GM21367 (cell line): ENCODE results near the gene LRRC4.

ENCODE experiments used
- ATAC-seq: cut with Tn5 transposase; IDR thresholded peaks from one replicate; pipeline ENCODE4 v1.9.1; 2021; ENCODE audit not compliant: unreplicated experiment

Gene LRRC4

GRCh38 chr7:128030654-128031611 lies at the start of gene LRRC4:
Gene LRRC4 (minus strand): TSS chr7:128031437. CDS start chr7:128030640, 797 bp downstream.
- ATAC-seq: peak; percentile 44

GRCh38 chr7:128080169-128080568 lies 48.9 kb upstream of the LRRC4 start:
- no peak for ATAC-seq

GRCh38 chr7:128078309-128078708 lies 47.1 kb upstream of the LRRC4 start:
- no peak for ATAC-seq

GRCh38 chr7:128076796-128077271 lies 45.6 kb upstream of the LRRC4 start:
- no peak for ATAC-seq

- no peak for ATAC-seq
Observed at GRCh38 chr7:128076196-128076795, 45.1 kb upstream of the LRRC4 start.

- no peak for ATAC-seq
Observed at GRCh38 chr7:128075242-128076095, 44.2 kb upstream of the LRRC4 start.

- no peak for ATAC-seq
Observed at GRCh38 chr7:128074736-128075135, 43.5 kb upstream of the LRRC4 start.

- no peak for ATAC-seq
Observed at GRCh38 chr7:128074336-128074735, 43.1 kb upstream of the LRRC4 start.

GRCh38 chr7:128073671-128074310 lies 42.6 kb upstream of the LRRC4 start:
- no peak for ATAC-seq

- ATAC-seq: no peak
Observed at GRCh38 chr7:128071801-128072200, 40.6 kb upstream of the LRRC4 start.

GRCh38 chr7:128071376-128071775 lies 40.1 kb upstream of the LRRC4 start:
- ATAC-seq: no peak

GRCh38 chr7:128069373-128070364 lies 38.4 kb upstream of the LRRC4 start:
- ATAC-seq: no peak

- ATAC-seq: no peak
Observed at GRCh38 chr7:128068785-128069184, 37.5 kb upstream of the LRRC4 start.

- ATAC-seq: no peak
Observed at GRCh38 chr7:128067983-128068382, 36.7 kb upstream of the LRRC4 start.

GRCh38 chr7:128066858-128067257 lies 35.6 kb upstream of the LRRC4 start:
- ATAC-seq: no peak

- no peak for ATAC-seq
Observed at GRCh38 chr7:128066395-128066794, 35.2 kb upstream of the LRRC4 start.

GRCh38 chr7:128065872-128066271 lies 34.6 kb upstream of the LRRC4 start:
- no peak for ATAC-seq

- no peak for ATAC-seq
Observed at GRCh38 chr7:128063088-128063487, 31.9 kb upstream of the LRRC4 start.

- ATAC-seq: no peak
Observed at GRCh38 chr7:128060018-128060417, 28.8 kb upstream of the LRRC4 start.
